HG02973 (cell line): Measurements from ENCODE around the gene CDC14A.

Experiments used
- ATAC-seq: cut with Tn5 transposase; IDR thresholded peaks from one replicate; pipeline ENCODE4 v1.9.1; 2021; ENCODE audit warnings: moderate library complexity; ENCODE audit not compliant: unreplicated experiment

The CDC14A gene

DNA sequence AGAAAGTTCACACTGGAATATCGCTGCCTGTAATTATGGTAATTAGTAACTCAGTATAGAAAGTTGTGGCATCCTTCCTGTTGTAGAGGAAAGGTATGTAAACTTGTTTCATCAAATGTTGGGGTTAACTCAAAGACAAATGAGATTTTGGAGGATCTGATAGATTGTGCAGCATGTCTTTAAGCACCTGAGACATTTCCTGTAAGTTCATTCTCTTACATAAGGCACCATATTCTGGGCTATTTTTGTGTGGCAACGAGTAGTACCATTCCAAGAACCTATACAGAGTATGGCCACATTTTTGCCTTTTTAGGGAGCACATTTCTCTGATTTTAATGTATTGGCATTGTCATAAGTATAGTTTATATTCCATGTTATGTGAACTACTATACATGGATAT, 88.8 kb downstream of the CDC14A start:
- ATAC-seq, result no peak

DNA sequence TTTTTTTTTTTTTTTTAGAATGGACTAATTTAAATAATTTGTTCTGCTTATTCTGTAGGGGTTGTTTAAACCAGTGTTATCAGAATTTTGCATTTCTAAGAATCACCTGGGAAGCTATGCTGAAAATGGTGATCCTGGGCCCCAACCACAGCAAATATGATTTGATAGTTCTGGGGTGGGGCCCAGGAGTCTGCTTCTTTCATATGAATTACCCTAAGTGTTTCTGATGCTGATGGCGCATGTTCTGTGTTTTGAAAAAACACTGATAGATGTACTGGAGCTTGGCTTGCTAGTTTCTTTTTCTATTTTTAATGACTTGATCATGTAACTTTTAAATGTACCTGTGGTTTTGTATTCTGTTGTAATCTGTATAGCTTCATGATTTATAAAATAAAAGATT, 89.3 kb downstream of the CDC14A start:
- no peak for ATAC-seq

- peak; percentile 60 for ATAC-seq
These were observed 91.7 kb downstream of the CDC14A start for GRCh38 chr1:100443811-100444571.

DNA sequence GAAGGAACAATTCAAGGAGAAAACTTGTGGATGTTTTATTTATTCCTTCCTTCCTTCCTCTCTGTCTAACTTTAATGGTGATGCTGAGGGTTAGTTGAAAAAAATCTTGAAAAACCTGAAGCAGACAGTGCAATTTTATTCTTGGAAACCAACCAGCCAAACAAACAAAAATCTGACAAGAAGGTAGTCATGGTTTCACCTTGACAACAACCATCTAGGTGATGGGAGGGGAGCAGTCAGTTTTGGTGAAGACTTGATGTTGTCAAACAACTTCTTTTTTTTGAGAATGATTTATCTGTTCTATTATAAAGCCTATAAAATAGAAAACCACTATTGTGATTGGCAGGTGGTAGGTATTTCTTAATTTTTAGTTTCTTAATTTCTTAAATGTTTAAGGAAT, 93.3 kb downstream of the CDC14A start:
- ATAC-seq, result no peak

DNA sequence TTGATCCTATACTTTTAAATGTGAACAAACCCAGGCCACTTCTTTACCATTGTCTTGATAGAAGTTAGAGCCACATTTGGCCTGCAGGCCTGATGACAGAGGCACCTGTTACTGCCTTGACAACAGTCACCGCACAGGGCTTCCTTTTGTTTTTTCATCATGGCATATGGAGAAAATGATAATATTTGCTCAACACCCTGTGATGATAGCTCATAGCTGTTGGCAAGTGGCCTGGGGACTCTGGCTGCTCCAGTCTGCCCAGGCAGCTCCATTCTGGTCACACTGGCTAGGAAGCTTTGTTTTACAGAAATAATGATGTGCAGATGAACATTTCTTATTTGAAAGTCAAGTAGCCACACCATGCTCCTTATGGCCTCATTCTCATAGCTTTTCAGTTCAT, 96.1 kb downstream of the CDC14A start:
- ATAC-seq, result no peak

GRCh38 chr1:100449477-100449876, 97.2 kb downstream of the CDC14A start:
- peak; percentile 40 for ATAC-seq

DNA sequence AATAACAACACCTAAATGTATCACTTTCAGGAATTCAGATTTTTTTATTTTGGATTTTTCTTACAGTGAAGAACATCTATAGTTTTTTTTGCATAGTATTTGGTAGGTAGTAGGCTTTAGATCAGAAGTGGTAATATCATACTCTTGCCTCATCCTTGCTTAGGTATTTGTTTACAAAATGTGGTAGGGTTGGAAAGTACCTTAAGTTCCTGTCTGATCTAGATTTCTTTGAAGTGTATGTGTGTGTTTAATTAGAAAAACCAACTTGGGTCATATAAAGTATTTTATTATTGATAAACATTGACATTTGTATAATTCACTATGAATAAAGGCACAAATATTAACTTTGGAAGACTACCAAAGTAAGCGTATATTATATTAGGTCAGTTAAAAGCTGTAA, 100.3 kb downstream of the CDC14A start:
- ATAC-seq, result peak; percentile 78

GRCh38 chr1:100455478-100456072, 103.3 kb downstream of the CDC14A start:
- no peak for ATAC-seq

GRCh38 chr1:100456880-100457279, 104.6 kb downstream of the CDC14A start:
- ATAC-seq, result no peak

GRCh38 chr1:100457683-100458082, 105.4 kb downstream of the CDC14A start:
- no peak for ATAC-seq

GRCh38 chr1:100458661-100459357, 106.5 kb downstream of the CDC14A start:
- ATAC-seq, result no peak

DNA sequence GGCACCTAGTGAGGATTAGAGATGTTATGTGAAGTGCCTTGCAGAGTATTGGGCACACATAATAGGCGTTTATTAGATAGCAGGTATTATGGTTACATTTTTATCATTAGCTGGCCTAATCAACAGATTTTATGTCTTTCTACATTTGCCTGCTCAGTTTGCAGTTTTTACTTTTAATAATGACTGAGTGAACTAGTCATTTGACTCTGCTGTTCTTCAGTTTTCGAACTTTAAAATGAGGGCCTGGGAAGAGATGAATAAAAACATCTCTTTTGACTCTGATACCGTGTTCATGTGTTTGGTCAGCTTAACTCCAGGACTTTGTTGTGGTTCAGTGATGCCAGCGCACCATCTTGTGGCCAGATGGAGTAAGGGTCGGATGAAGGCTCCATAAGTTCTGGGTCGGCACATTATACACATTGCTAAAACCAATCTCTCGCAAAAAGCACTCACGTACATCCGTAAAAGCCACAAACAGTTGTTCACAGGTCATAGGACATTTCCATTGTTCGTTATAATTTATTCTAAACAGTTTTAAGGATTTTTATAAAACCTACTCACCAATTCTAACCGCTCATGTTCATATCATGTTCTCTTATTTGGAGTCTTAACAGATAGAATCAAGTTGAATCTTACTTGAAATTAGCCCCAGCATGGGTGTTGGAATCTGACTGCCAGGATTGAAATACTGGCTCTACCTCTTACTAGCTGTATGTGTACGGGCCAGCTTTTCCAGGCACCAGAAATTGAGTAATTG, 107.2 kb downstream of the CDC14A start:
- peak; percentile 81 for ATAC-seq

GRCh38 chr1:100461222-100461621, 108.9 kb downstream of the CDC14A start:
- no peak for ATAC-seq

GRCh38 chr1:100462326-100463025, 110.2 kb downstream of the CDC14A start:
- ATAC-seq, result no peak

GRCh38 chr1:100463791-100464424, 111.6 kb downstream of the CDC14A start:
- peak; percentile 76 for ATAC-seq

- ATAC-seq, result no peak
These were observed 117.3 kb downstream of the CDC14A start for GRCh38 chr1:100469578-100469977.

DNA sequence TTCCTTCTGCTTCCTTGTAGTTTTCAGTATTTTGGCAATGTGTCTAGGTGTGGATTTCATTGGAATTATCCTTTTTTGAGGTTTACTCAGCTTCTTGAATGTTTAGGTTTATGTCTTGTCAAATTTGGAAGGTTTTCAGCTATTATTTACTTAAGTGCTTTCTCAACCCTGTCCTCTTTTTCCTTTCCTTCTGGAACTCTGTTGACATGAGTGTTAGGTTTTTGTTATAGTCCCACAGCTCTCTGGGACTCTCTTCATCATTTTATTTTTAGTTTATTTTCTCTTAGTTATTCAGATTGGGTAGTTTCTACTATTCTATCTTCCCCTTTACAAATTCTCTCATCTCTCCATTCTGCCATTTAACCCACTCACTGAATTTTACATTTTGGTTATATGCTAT, 122.5 kb downstream of the CDC14A start:
- ATAC-seq, result no peak

DNA sequence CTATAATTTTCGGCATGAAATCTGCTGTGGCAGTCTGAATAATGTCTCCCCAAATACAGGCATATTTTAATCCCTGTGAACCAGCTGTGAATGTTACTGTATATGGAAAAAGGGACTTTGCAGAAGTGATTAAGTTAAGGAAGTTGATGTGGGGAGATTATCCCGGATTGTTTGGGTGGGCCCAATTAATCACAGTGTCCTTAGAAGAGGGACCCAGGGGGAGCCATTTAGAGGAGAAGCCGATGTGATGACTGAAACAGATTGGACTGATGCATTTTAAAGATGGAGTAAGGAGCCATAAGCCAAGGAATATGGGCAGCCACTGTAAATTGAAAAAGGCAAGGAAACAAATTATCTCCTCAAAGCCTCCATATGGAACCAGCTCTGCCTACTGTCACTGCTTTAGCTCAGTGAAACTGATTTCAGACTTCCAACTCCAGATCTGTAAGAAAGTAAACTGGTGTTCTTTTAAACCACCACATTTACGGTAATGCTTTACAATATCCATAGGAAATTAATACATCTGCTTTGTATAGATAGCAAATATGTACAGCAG, 124.5 kb downstream of the CDC14A start:
- ATAC-seq, result no peak

GRCh38 chr1:100478816-100479215, 126.5 kb downstream of the CDC14A start:
- ATAC-seq, result no peak
